Dermis microvascular lymphatic vessel endothelial cell (primary cell): ENCODE results near the gene VASH2. TPM values are rescaled to one million over a fixed set of nuclear protein-coding genes. Genes with fewer than 3 reads are reported as not detected.

Source experiments
- DNase-seq, 2 donors: peaks; one replicate each; pipeline versions ENCODE4 v3.0.0 to v3.0.0-alpha.2; 2010; ENCODE audit warnings: low read depth in 2 of 2
- total RNA-seq: library from RNA; depleted of rRNA; stranded (reverse); fragments of >200 nt; gene quantifications from 2 replicates; pipeline ENCODE4 v1.2.1, GENCODE V29; 2014

Gene VASH2
- total RNA-seq, 1 donor from 2014 or later: 0.13 TPM

- no peak for DNase-seq
Measured at GRCh38 chr1:213032651-213033050, 82.3 kb downstream of the VASH2 start.

- no peak for DNase-seq
Measured at GRCh38 chr1:213034713-213035112, 84.4 kb downstream of the VASH2 start.

GRCh38 chr1:213035573-213035972 lies 85.2 kb downstream of the VASH2 start:
- no peak for DNase-seq

Other genes starting within 250 kb of the VASH2 start
- 25.3 and 31.5 TPM in 2 replicates for gene NSL1, start 158.8 kb upstream of the VASH2 start, total RNA-seq
- 8.6 TPM in 2 replicates for gene TATDN3, start 158.6 kb upstream of the VASH2 start, total RNA-seq
- not detected in 2 replicates for gene SPATA45, start 102.9 kb upstream of the VASH2 start, total RNA-seq
- 6.9 and 11.3 TPM in 2 replicates for gene FLVCR1, start 92.3 kb upstream of the VASH2 start, total RNA-seq
- gene ANGEL2, start 65.3 kb downstream of the VASH2 start, total RNA-seq: 38.0 and 38.4 TPM in 2 replicates
- 15.5 and 16.9 TPM in 2 replicates for gene RPS6KC1, start 100.7 kb downstream of the VASH2 start, total RNA-seq